Measurements from ENCODE around the gene RRN3.
A peak's percentile ranks its signal among the peaks of the same experiment; 100 is the strongest.
"Not testable (repeated sequence)": the region's sequence is repeated elsewhere in the genome, so short reads cannot be mapped to it uniquely, and the experiment has no call there.

RRN3 gene

DNA sequence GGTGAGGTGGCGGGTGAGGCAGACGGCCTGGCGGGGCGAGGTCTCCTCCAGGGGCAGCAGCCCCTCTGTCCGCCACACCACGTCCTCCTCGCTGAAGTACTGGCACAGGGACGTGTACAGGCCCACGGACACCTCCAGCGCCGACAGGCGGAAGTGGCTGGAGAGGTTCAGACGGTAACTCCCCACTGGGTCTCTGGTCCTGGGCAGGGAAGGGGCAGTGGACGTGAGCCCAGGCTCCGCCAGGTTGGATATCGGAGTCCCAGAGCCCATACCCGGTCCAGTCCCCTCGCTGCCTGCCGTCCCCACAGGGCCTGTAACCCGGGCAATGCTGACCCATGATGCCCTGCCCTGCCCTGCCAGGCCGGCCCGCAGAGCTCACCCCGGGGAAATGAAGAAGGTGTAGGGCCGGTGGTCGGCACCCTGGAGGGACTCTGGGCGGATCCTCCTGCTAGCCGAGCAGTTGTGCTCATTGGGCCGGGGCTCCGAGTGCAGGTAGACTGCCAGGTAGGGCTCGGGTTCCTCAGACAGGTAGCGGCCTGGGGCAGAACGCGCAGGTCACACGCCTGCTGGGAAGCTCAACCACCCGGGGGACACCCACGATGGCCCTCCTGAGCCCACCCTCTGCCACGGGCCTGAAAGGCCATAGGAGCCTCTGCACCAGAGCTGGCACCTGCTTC is 36.3 kb upstream of the RRN3 start:
- H3K27ac ChIP-seq (ENCODE audit: insufficient read depth in 1 of 2, low read depth in 1 of 2, low read length in 2 of 2, poor library complexity in 1 of 2, severe bottlenecking in 2 of 2); H3K9me3 ChIP-seq (ENCODE audit: control extremely low read depth in 1 of 5, control insufficient read depth in 4 of 5, insufficient read depth in 2 of 5, low read depth in 1 of 5, low read length in 4 of 5); H3K27me3 ChIP-seq (replicated peaks in 2 of 5; ENCODE audit: control insufficient read depth in 4 of 5, insufficient read depth in 5 of 5, low read length in 4 of 5); DNase-seq; CTCF ChIA-PET; H3K4me3 ChIP-seq (ENCODE audit: control insufficient read depth in 1 of 7, extremely low read depth in 1 of 7, insufficient read depth in 4 of 7, low read depth in 2 of 7, low read length in 6 of 7); H3K4me1 ChIP-seq (ENCODE audit: control extremely low read depth in 1 of 4, control insufficient read depth in 4 of 4, insufficient read depth in 4 of 4, low read length in 3 of 4); POLR2A ChIA-PET: not testable (repeated sequence)
- peaks cover 0 to 18% (median 0%) of the 10 kb centered on the region in 4 experiments for H3K36me3 ChIP-seq (ENCODE audit: control insufficient read depth in 4 of 4, insufficient read depth in 4 of 4, low read length in 3 of 4)
- 98% methylated on average over 7 of the region's 37 CpGs for WGBS (ENCODE audit: insufficient coverage)

DNA sequence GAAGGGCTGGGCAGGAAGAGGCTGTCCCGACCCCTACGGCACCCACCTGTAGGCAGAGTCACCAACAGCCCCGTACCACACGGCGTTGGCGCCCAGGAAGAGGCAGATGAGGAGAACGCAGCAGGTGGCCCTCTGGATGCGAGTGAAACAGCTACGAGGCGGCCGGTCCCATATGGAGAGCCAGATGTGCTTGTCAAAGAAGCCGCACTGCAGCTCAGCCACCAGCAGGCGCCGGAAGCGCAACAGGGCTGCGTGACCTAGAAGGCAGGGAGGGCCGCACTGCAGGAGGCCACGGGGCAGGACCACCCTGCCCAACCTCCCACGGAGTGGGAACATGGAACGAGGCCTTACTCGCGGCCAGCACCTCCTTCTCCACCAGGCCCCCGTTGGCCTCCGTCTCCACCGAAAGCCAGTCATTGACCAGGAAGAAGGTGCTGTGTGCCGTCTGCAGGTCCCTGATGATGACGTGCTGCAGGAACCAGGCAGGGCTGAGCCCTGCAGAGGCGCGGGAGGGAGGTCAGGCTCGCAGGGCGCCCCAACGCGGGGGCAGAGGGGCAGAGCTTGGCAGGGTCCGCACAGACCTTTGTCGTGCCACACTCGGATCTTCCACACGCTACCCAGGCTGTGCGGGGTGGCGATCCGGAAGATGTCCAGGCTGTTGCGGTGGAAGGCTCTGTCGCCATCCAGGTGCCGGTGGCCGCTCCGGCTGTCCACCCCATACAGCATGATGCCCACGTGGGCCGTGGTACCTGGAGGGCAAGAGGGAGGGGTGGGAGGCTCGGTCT is 33.8 kb upstream of the RRN3 start:
- CTCF ChIA-PET; H3K27ac ChIP-seq (ENCODE audit: insufficient read depth in 1 of 2, low read depth in 1 of 2, low read length in 2 of 2, poor library complexity in 1 of 2, severe bottlenecking in 2 of 2); H3K9me3 ChIP-seq (ENCODE audit: control extremely low read depth in 1 of 5, control insufficient read depth in 4 of 5, insufficient read depth in 2 of 5, low read depth in 1 of 5, low read length in 4 of 5); H3K27me3 ChIP-seq (replicated peaks in 2 of 5; ENCODE audit: control insufficient read depth in 4 of 5, insufficient read depth in 5 of 5, low read length in 4 of 5); POLR2A ChIA-PET; DNase-seq; H3K4me3 ChIP-seq (ENCODE audit: control insufficient read depth in 1 of 7, extremely low read depth in 1 of 7, insufficient read depth in 4 of 7, low read depth in 2 of 7, low read length in 6 of 7); H3K4me1 ChIP-seq (ENCODE audit: control extremely low read depth in 1 of 4, control insufficient read depth in 4 of 4, insufficient read depth in 4 of 4, low read length in 3 of 4): not testable (repeated sequence)
- H3K36me3 ChIP-seq (ENCODE audit: control insufficient read depth in 4 of 4, insufficient read depth in 4 of 4, low read length in 3 of 4) = peaks cover 0 to 12% (median 0%) of the 10 kb centered on the region in 4 experiments
- 100% methylated on average over 5 of the region's 48 CpGs for WGBS (ENCODE audit: insufficient coverage)

DNA sequence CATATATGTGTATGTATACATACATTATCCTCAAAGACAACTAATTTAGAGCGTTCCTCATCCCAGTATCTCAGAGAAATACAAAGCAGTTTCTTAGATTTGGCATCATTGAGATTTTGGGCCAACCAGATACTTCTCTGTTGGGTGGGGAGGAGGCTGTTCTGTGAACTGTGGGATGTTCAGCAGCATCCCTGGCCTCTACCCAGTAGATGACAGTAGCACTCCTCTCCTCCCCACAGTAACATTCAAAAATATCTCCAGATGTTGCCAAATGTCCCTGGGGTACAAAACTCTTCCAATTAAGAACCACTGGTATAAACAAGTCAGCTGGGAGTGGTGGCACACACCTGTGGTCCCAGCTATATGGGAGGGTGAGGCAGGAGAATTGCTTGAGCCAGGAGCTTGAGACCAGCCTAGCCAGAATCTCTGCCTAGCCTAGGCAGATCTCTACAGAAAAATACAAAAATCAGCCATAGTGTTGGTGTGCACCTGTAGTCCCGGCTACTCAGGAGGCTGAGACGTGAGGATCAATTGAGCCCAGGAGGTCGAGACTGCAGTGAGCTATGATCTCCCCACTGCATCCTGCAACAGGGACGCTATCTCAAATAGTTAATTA is 6.4 kb upstream of the RRN3 start:
- H3K27ac ChIP-seq (ENCODE audit: insufficient read depth in 1 of 2, low read depth in 1 of 2, low read length in 2 of 2, poor library complexity in 1 of 2, severe bottlenecking in 2 of 2); H3K4me3 ChIP-seq (ENCODE audit: control insufficient read depth in 1 of 7, extremely low read depth in 1 of 7, insufficient read depth in 4 of 7, low read depth in 2 of 7, low read length in 6 of 7); CTCF ChIA-PET; H3K9me3 ChIP-seq (ENCODE audit: control extremely low read depth in 1 of 5, control insufficient read depth in 4 of 5, insufficient read depth in 2 of 5, low read depth in 1 of 5, low read length in 4 of 5); POLR2A ChIA-PET; H3K36me3 ChIP-seq (ENCODE audit: control insufficient read depth in 4 of 4, insufficient read depth in 4 of 4, low read length in 3 of 4); H3K4me1 ChIP-seq (ENCODE audit: control extremely low read depth in 1 of 4, control insufficient read depth in 4 of 4, insufficient read depth in 4 of 4, low read length in 3 of 4); H3K27me3 ChIP-seq (replicated peaks in 2 of 5; ENCODE audit: control insufficient read depth in 4 of 5, insufficient read depth in 5 of 5, low read length in 4 of 5); DNase-seq: not testable (repeated sequence)
- WGBS (ENCODE audit: insufficient coverage) = 87% methylated on average over 3 of the region's 5 CpGs

DNA sequence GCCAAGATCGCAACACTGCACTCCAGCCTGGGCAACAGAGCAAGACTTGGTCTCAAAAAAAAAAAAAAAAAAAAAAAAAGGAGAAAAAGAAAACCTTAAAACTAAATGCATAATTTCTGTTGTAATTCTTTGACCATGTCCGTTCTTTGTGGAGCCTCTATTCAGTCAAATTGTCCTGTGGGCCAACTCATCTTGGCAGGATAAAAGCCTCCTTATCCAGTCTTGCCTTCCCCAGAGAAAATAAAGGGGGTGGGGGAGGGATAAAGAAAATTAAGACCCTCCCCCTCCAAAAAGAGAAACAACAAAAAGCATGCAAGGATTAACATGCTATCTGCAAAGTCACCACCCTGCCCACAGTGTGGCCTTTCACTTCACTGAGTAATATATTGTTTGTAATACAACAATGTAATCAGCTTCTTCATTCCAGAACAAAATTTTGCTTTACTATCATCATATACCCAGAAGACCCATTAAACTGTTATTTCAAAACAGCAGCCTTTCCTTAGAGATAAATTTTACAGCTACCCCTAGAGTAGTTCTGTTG is 5.4 kb upstream of the RRN3 start:
- H3K4me1 ChIP-seq (ENCODE audit: control extremely low read depth in 1 of 4, control insufficient read depth in 4 of 4, insufficient read depth in 4 of 4, low read length in 3 of 4); H3K27me3 ChIP-seq (replicated peaks in 2 of 5; ENCODE audit: control insufficient read depth in 4 of 5, insufficient read depth in 5 of 5, low read length in 4 of 5); H3K4me3 ChIP-seq (ENCODE audit: control insufficient read depth in 1 of 7, extremely low read depth in 1 of 7, insufficient read depth in 4 of 7, low read depth in 2 of 7, low read length in 6 of 7); H3K36me3 ChIP-seq (ENCODE audit: control insufficient read depth in 4 of 4, insufficient read depth in 4 of 4, low read length in 3 of 4); H3K27ac ChIP-seq (ENCODE audit: insufficient read depth in 1 of 2, low read depth in 1 of 2, low read length in 2 of 2, poor library complexity in 1 of 2, severe bottlenecking in 2 of 2); CTCF ChIA-PET; DNase-seq; H3K9me3 ChIP-seq (ENCODE audit: control extremely low read depth in 1 of 5, control insufficient read depth in 4 of 5, insufficient read depth in 2 of 5, low read depth in 1 of 5, low read length in 4 of 5); POLR2A ChIA-PET: not testable (repeated sequence)
- WGBS (ENCODE audit: insufficient coverage) = no CpG with 5 or more reads among the region's 2 CpGs

DNA sequence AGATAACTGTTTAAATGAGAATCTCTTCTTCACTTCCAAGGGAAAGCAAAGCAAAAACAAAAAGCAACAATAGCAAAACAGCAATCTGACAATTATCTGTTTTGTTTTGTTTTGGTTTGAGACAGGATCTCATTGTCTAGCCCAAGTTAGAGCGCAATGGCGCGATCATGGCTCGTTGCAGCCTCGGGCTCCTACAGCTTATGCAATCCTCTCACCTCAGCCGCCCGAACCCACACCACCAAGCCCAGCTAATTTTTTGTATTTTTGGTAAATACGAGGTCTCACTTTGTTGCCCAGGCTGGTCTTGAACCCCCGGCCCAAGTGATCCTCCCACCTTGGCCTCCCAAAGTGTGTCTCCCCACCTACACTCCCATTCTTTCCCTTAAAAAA is 2.5 kb upstream of the RRN3 start:
- CTCF ChIA-PET; DNase-seq; H3K4me3 ChIP-seq (ENCODE audit: control insufficient read depth in 1 of 7, extremely low read depth in 1 of 7, insufficient read depth in 4 of 7, low read depth in 2 of 7, low read length in 6 of 7); POLR2A ChIA-PET; H3K36me3 ChIP-seq (ENCODE audit: control insufficient read depth in 4 of 4, insufficient read depth in 4 of 4, low read length in 3 of 4); H3K9me3 ChIP-seq (ENCODE audit: control extremely low read depth in 1 of 5, control insufficient read depth in 4 of 5, insufficient read depth in 2 of 5, low read depth in 1 of 5, low read length in 4 of 5); H3K27me3 ChIP-seq (replicated peaks in 2 of 5; ENCODE audit: control insufficient read depth in 4 of 5, insufficient read depth in 5 of 5, low read length in 4 of 5); H3K27ac ChIP-seq (ENCODE audit: insufficient read depth in 1 of 2, low read depth in 1 of 2, low read length in 2 of 2, poor library complexity in 1 of 2, severe bottlenecking in 2 of 2): not testable (repeated sequence)
- peaks cover 0 to 16% (median 7%) of the 10 kb centered on the region in 4 experiments for H3K4me1 ChIP-seq (ENCODE audit: control extremely low read depth in 1 of 4, control insufficient read depth in 4 of 4, insufficient read depth in 4 of 4, low read length in 3 of 4)
- no CpG with 5 or more reads among the region's 9 CpGs for WGBS (ENCODE audit: insufficient coverage)

DNA sequence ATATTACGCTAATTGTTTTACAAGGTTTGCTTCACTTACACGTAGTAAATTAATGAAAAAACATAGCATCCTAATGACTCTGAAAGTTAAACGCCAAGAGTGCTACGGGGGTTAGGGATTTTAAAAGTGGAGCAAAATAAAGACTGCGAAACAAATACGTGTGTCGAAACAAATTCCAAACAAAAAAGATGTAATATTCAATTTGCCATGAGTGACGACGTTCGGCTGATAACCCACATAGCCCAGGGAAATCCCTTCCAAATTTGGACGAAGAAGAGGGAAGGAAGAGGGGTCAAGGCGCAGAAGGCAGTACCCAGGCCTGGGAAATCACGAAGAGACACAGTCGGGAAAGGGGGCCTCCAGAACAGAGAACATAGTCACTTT is 509 bp downstream of the RRN3 start:
- WGBS (ENCODE audit: insufficient coverage) = no CpG with 5 or more reads among the region's 14 CpGs
- Histone ChIP-seq H3K36me3 (ENCODE audit: control insufficient read depth in 4 of 4, insufficient read depth in 4 of 4, low read length in 3 of 4) (peaks cover 0 to 10% (median 2%) of the 10 kb centered on the region in 4 experiments), H3K27ac (ENCODE audit: insufficient read depth in 1 of 2, low read depth in 1 of 2, low read length in 2 of 2, poor library complexity in 1 of 2, severe bottlenecking in 2 of 2) (peak overlapping the region; percentile 66 to 86), H3K4me3 (ENCODE audit: control insufficient read depth in 1 of 7, extremely low read depth in 1 of 7, insufficient read depth in 4 of 7, low read depth in 2 of 7, low read length in 6 of 7) (peak overlapping the region; percentile 77 to 97 (median 81)), H3K4me1 (ENCODE audit: control extremely low read depth in 1 of 4, control insufficient read depth in 4 of 4, insufficient read depth in 4 of 4, low read length in 3 of 4) (peaks cover 0 to 16% (median 7%) of the 10 kb centered on the region in 4 experiments)
- H3K27me3 ChIP-seq (replicated peaks in 2 of 5; ENCODE audit: control insufficient read depth in 4 of 5, insufficient read depth in 5 of 5, low read length in 4 of 5); DNase-seq; H3K9me3 ChIP-seq (ENCODE audit: control extremely low read depth in 1 of 5, control insufficient read depth in 4 of 5, insufficient read depth in 2 of 5, low read depth in 1 of 5, low read length in 4 of 5); CTCF ChIA-PET; POLR2A ChIA-PET: not testable (repeated sequence)
